ENCODE data around the gene CLRN2.

CLRN2 gene, protein sequence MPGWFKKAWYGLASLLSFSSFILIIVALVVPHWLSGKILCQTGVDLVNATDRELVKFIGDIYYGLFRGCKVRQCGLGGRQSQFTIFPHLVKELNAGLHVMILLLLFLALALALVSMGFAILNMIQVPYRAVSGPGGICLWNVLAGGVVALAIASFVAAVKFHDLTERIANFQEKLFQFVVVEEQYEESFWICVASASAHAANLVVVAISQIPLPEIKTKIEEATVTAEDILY

DNA sequence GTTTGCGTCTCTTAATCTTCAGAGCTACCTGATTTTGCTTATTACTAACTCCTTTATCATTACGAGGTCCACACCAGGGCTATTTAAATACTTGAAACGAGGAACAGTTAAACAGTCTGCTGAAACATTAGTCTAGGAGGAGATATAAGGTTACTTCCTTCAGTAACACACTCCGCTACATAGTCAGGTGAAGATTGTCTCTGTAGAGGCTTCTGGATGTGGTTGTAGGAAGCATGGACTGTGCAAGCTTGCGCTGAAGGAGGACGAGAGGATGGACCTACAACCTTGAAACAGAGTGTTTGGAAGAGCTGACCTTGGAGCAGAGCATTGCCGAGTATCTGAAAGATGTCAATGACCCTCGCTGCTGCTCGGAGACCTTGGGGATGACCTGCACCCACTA, at the start of gene CLRN2:
TSS of gene CLRN2 (plus strand) at position 301 of the 400 bp plus-strand sequence. CDS start 102 bp downstream, outside the sequence.
- no peak for TF ChIP-seq ZNF274 (IDR thresholded peaks at IDR 0.05; ENCODE audit: low read depth, low read length)
- no peak within 1 kb of the TSS for H3K4me3 ChIP-seq (ENCODE audit: low read length)

DNA sequence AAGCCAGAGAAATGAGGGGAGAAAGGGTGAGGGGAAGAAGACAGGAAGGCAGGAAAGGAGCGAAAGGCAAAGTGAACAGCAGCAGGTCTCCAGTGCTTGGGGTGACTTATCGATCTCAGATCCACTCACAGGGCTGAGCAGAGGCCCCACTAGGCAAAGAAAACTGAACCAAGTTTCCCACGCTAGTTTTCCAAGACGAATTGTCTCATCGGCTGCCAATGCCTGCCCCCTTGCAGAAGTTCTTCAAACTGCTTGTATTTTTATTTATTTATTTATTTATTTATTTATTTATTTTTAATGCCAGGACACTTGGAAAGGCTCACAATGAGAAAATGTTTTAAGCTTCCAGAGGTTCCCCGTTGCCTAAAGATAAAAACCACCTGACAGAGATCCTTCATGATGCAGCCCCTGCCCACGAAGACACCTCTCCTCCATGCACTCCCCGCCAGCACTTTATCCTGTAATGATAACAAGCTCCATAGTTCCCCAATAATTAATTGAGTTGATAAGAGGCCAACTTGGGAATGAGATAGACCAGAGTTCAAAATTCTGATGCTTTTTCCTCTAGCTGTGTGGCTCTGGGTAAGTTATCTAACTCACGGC, 46.2 kb upstream of the CLRN2 start:
- no peak for TF ChIP-seq ZNF274 (IDR thresholded peaks at IDR 0.05; ENCODE audit: low read depth, low read length)

DNA sequence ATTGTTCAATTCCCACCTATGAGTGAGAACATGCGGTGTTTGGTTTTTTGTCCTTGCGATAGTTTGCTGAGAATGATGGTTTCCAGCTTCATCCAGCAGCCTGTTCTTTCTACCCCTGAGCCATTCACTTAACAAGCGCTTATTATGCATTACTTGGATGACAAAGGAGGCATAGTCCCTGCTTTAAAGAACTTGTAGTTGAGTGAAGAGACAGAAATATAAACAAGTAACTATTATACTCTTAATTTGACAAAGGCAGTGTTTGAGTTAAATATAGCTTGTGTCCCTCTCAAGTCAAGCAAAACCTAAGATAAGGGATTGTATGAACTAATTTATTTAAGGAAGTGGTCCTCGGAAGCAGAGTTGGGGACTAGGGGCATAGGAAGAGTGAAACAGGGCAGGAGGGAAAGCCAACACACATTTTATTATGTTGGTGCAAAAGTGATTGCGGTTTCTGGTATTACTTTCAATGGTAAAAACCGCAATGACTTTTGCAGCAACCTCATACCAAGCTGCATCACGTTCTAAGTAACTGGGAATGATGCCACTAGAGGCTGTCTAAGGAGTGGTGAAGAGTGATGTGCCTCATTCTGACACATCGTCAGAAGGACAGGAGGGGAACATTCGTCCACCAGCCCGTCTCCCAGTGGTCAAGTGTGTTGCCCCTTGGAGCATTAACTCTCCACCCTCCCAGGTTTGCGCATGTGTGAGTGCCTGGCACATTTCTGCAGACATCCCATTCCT, 44.9 kb upstream of the CLRN2 start:
- H3K4me3 ChIP-seq (ENCODE audit: low read length), result no peak overlapping the region
- no peak for TF ChIP-seq ZNF274 (IDR thresholded peaks at IDR 0.05; ENCODE audit: low read depth, low read length)

More for the DNA sequence above, 46.2 kb upstream of the CLRN2 start:
- no peak overlapping the region for H3K4me3 ChIP-seq (ENCODE audit: low read length)

DNA sequence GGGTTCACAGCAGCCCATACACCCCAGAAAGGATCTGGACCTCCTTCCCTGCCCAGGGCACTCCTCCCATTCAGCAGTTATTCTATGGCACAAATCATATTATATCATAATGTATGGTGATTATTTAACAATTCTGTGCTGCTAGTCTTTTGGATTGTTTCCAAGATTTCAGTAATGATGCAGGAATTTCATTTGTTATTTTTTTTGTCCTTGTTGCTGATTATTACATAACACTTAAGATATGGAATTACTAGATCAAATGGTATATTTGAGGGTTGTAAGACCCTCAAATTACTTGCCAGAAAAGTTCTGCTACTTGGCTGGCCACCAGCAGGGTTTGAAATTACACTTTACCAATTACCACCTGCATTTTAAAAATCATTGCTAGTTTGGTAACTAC, 39.5 kb upstream of the CLRN2 start:
- no peak overlapping the region for H3K4me3 ChIP-seq (ENCODE audit: low read length)
- no peak for TF ChIP-seq ZNF274 (IDR thresholded peaks at IDR 0.05; ENCODE audit: low read depth, low read length)

DNA sequence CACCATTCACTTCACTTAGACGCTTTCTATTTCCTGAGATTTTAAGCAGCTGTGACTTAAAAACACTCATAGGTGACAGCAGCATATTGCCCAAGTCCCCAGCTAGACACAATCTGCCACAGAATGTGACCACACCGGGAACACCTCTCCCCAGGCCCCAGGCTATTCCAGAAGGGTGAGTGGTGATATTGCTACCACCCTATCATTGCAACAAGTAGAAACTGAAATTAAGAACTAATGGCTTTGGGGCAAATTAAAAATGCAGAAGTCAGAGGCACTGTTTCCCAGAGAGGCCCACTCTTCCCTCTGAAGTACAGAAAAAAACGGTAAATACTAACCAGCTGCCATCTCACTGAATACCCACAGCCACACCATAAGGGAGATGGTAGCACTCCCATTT, 38.1 kb upstream of the CLRN2 start:
- H3K4me3 ChIP-seq (ENCODE audit: low read length), result no peak overlapping the region
- TF ChIP-seq ZNF274 (IDR thresholded peaks at IDR 0.05; ENCODE audit: low read depth, low read length), result no peak

DNA sequence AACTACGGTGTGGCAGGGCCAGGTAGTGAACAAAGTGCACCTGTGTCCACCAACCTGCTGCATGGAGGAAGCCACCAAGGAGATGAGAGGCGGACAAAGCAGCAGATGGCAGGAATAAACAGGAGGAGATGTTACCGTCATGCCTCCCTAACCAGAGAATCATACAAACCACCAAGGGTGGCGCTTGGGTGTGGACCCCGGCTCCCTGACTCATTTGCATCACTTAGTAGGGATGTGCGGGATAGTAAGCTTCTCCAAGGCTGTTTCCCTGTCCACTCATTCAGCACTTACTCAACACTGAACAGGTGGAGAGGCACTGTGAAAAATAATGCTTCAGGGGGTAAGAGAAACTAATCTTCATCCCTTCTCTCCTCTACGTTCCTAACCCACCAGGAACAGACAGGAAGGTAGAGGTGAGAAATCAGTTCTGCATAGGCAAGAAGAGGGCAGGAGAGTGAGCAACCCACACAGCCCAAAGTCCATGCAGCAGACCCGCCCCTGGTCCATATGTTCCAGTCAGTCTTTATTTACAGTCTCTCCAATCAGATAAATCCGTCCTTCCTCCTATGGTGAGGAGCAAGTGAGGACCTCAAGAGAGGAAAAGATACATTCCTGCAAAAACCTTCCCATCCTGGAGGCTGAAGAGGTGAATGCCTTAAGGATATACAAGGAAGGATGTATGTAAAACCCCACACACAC, 37.0 kb upstream of the CLRN2 start:
- TF ChIP-seq ZNF274 (IDR thresholded peaks at IDR 0.05; ENCODE audit: low read depth, low read length), result no peak
- H3K4me3 ChIP-seq (ENCODE audit: low read length), result no peak overlapping the region

DNA sequence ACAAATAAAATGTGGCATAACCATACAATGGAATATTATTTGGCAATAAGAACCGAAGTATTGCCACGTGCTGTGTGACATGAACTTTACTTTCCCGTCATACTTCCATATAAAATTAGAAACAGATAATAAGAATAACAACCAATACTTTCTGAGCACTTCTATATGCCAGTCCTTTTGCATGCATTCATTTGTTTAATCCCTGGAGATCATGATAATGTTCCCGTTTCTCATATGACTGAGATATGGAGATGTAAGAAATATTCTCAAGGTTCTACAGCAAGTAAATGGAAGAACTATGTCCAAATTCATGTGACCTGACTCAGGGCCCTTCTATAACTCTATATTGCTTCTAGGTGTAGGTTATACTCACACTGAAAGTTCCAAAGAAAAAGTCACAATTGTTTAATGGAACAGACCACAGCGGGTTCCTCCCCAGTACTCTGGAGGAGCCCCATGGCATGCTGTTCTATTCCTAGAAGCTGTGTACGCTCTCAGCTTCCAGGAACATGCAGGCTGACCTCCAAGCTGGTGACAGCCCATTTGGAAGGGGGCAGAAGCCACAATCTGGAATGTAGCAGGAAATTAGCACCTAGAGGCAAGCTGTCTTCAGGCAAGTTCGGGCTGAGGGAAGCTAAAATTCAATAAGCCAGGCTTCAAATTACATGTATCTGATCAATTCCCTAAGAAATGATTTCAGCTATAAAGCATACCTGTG, 34.6 kb upstream of the CLRN2 start:
- H3K4me3 ChIP-seq (ENCODE audit: low read length), result no peak overlapping the region
- TF ChIP-seq ZNF274 (IDR thresholded peaks at IDR 0.05; ENCODE audit: low read depth, low read length), result no peak

DNA sequence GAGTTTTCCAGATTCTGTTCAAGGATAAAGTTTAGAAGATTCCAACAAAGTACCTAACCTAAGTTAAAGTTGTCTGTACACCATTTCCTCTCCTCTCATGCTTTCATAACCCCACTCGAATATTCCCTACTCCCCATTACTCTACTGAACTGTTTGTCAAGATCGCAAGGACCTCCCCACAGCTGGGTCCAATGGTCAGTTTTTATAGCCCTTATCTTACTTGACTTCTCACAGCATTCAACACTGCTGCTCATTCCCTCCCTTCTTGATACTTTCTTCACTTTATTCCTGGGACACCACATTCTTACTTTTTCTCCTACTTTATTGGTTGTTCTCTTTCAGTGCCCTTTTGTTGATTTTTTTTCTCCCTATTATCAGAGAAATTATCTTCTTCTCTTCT, 34.0 kb upstream of the CLRN2 start:
- TF ChIP-seq ZNF274 (IDR thresholded peaks at IDR 0.05; ENCODE audit: low read depth, low read length), result no peak
- H3K4me3 ChIP-seq (ENCODE audit: low read length), result no peak overlapping the region

DNA sequence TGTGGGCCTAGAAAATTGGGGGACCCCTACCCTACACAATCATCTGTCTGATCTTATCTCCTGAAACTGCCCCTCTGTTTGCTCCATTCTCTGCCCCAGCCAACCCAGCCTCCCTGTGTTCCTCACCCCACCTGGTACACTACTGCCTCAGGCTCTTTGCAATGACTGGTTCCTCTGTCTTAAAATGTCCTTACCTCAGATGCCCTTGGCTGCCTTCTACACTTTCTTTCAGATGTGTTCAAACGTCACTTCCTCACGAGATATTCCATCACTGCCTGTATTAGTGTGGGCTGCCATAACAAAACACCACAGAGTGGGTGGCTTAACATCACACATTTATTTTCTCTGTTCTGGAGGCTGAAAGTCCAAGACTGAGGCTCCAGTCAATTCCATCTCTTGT, 32.2 kb upstream of the CLRN2 start:
- no peak overlapping the region for H3K4me3 ChIP-seq (ENCODE audit: low read length)
- TF ChIP-seq ZNF274 (IDR thresholded peaks at IDR 0.05; ENCODE audit: low read depth, low read length), result no peak

DNA sequence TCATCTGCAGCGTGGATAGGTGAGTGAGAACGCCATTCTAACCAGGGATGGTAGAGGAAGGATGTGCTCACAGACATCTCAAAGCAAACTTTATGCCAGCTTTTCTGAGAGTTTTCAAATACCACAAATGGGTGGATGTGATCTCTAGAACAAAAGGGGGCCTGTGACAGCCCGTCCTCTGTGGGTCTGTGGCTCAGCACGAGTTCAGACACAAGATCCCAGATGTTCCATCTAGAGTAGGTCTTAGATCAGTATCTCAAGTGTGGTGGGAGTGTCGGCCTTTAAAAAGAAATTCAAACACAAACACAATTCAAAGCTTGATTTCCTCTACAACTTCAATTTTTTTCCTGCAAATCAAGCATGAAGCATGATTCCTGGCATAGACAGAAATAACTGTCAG, 25.8 kb upstream of the CLRN2 start:
- no peak overlapping the region for H3K4me3 ChIP-seq (ENCODE audit: low read length)
- TF ChIP-seq ZNF274 (IDR thresholded peaks at IDR 0.05; ENCODE audit: low read depth, low read length), result no peak

DNA sequence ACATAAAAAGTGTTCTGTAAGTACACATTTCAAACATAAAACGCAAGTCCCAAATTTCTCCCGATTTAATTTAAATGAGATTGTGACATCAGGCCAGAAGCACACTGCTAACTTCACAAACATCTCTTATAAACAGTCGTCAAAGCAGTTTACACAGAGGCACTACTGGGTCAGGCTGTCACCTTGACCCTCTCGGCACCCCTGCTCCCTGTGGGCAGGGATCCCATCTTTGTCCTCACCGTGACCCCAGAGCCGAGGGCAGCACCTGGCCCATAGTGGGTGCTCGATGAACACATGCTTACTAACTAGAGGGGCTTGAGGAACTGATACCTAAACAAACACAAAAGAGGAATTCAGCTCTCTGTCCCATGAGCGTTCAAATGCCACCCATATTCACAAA, 25.2 kb upstream of the CLRN2 start:
- no peak overlapping the region for H3K4me3 ChIP-seq (ENCODE audit: low read length)

DNA sequence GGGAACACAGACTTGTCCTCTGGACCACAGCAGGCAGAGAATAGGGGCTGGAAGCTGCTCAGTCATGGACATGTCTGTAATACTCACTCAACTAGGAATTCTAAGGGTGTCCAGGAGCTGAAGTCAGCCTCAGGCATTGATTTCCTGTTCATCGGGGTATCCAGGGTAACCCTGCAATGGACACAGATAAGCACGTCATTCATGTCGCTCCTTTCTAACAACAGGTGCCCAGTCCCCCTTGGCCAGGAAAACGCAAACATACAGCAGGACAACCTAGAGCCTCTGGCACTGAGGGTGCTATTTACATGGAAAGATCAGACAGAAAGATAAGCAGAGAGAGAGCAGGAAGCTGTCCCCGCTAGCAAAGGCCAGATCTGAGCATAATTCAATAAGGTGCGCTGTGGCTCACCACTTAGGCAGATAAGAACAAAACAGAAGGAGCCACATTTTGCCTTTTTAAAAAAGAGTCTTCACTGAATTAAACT, 24.3 kb upstream of the CLRN2 start:
- no peak for TF ChIP-seq ZNF274 (IDR thresholded peaks at IDR 0.05; ENCODE audit: low read depth, low read length)
- H3K4me3 ChIP-seq (ENCODE audit: low read length), result no peak overlapping the region

More for the DNA sequence above, 25.2 kb upstream of the CLRN2 start:
- TF ChIP-seq ZNF274 (IDR thresholded peaks at IDR 0.05; ENCODE audit: low read depth, low read length), result no peak

DNA sequence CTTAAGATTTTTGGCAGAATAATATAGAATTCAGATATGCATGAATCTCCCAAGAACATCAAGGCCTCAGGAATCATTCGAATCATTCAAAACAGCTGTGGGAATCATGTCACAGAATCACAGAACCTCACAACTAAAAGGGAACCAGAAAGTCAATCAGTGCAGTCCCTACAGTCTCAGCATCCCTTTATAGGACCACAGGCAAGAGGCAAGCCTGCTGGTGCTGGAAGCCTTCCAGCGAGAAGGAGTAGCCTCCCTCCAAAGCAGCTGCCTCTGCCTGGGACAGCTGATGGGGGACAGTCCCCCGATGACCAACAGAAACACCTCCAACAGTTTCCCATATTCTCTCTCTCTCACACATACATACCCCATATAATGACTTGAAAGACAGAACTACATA, 23.8 kb upstream of the CLRN2 start:
- no peak overlapping the region for H3K4me3 ChIP-seq (ENCODE audit: low read length)
- no peak for TF ChIP-seq ZNF274 (IDR thresholded peaks at IDR 0.05; ENCODE audit: low read depth, low read length)
